LNCaP clone FGC (cell line): ENCODE data around the gene CLDN16.
A peak's percentile ranks its signal among the peaks of the same experiment; 100 is the strongest.

Source experiments
- DNase-seq: peaks from one replicate; pipeline ENCODE4 v3.0.0-alpha.2; 2011; ENCODE audit warnings: low read depth
- H3K4me3 ChIP-seq: 2 replicates; pipeline ENCODE4 v1.5.1; 2011; ENCODE audit warnings: mild to moderate bottlenecking, low read depth, low read length, control low read depth
- CTCF ChIP-seq: IDR thresholded peaks from 2 replicates; pipeline ENCODE4 v1.5.1; 2012; ENCODE audit warnings: mild to moderate bottlenecking; ENCODE audit not compliant: control insufficient read depth, insufficient read depth; ENCODE audit errors: extremely low read depth

The CLDN16 gene

GRCh38 chr3:190375671-190376070 is 12.3 kb upstream of the CLDN16 start:
- no peak for DNase-seq
- H3K4me3 ChIP-seq: no peak overlapping the region
- no peak for TF ChIP-seq CTCF

- H3K4me3 ChIP-seq: no peak overlapping the region
- no peak for TF ChIP-seq CTCF
- peak; percentile 93 for DNase-seq
Observed at GRCh38 chr3:190378240-190378891, 9.6 kb upstream of the CLDN16 start.

- no peak overlapping the region for H3K4me3 ChIP-seq
- no peak for TF ChIP-seq CTCF
- no peak for DNase-seq
Observed at GRCh38 chr3:190380184-190380583, 7.8 kb upstream of the CLDN16 start.

GRCh38 chr3:190381441-190381840 is 6.5 kb upstream of the CLDN16 start:
- H3K4me3 ChIP-seq: no peak overlapping the region
- no peak for DNase-seq
- TF ChIP-seq CTCF: no peak

GRCh38 chr3:190382082-190382481 is 5.9 kb upstream of the CLDN16 start:
- DNase-seq: no peak
- TF ChIP-seq CTCF: no peak
- H3K4me3 ChIP-seq: no peak overlapping the region

- H3K4me3 ChIP-seq: no peak overlapping the region
- peak; percentile 98 for TF ChIP-seq CTCF
- DNase-seq: peak; percentile 88
Observed at GRCh38 chr3:190384309-190384756, 3.6 kb upstream of the CLDN16 start.
